OCI-LY7 (cell line): ENCODE data around the gene GALNT2. TPM values are rescaled to one million over a fixed set of nuclear protein-coding genes. Genes with fewer than 3 reads are reported as not detected.

Source experiments
- BruUV-seq: library from RNA; stranded (reverse); fragments of 400-500 nt; replicated peaks from 2 replicates; lab custom pipeline; 2021; lab: Mats Ljungman, UMichigan
- CTCF ChIA-PET: fragments of 300-600 bp; sonication (Branson Sonifier 250); formaldehyde crosslinking; loops from one replicate; lab custom pipeline; 2022; ENCODE audit warnings: antibody characterized with exemption; ENCODE audit not compliant: unreplicated experiment; lab: Charles Lee
- POLR2A ChIA-PET: fragments of 300-600 bp; sonication (Branson Sonifier 250); formaldehyde crosslinking; loops from one replicate; lab custom pipeline; 2022; ENCODE audit warnings: antibody characterized with exemption; lab: Charles Lee
- DNase-seq: peaks from one replicate; pipeline ENCODE4 v3.0.0-alpha.2; 2015; ENCODE audit warnings: low spot score
- H2AFZ ChIP-seq: fragments of 200-600 bp; sonication (generic), shearing (Covaris generic); 2 replicates; pipeline ENCODE4 v1.6.1; 2014; ENCODE audit warnings: mild to moderate bottlenecking, antibody characterized with exemption, low read length, moderate library complexity
- H3K27ac ChIP-seq: fragments of 200-600 bp; sonication (generic); 2 replicates; pipeline ENCODE4 v1.5.1; 2014; ENCODE audit warnings: mixed run types, low read depth, mild to moderate bottlenecking, moderate library complexity, low read length, inconsistent platforms; ENCODE audit not compliant: poor library complexity, severe bottlenecking
- H3K36me3 ChIP-seq: fragments of 200-600 bp; sonication (generic); 2 replicates; pipeline ENCODE4 v1.6.1; 2014; ENCODE audit warnings: mild to moderate bottlenecking, antibody characterized with exemption, low read length, moderate library complexity, mixed read lengths; ENCODE audit not compliant: insufficient read depth
- H3K4me1 ChIP-seq: fragments of 200-600 bp; sonication (generic); 2 replicates; pipeline ENCODE4 v1.5.1; 2014; ENCODE audit warnings: mild to moderate bottlenecking, low read length; ENCODE audit not compliant: insufficient read depth, poor library complexity, severe bottlenecking
- H3K4me2 ChIP-seq: fragments of 200-600 bp; sonication (generic); 2 replicates; pipeline ENCODE4 v1.6.1; 2014; ENCODE audit warnings: mild to moderate bottlenecking, low read length
- H3K4me3 ChIP-seq: fragments of 200-600 bp; sonication (generic); 2 replicates; pipeline ENCODE4 v1.5.1; 2014; ENCODE audit warnings: mild to moderate bottlenecking, low read depth, low read length; ENCODE audit not compliant: poor library complexity, severe bottlenecking
- H3K79me2 ChIP-seq: fragments of 200-600 bp; sonication (generic); 2 replicates; pipeline ENCODE4 v1.6.1; 2016; ENCODE audit warnings: low read depth, mild to moderate bottlenecking, low read length, moderate library complexity, mixed read lengths; ENCODE audit not compliant: insufficient read depth
- H3K9me2 ChIP-seq: fragments of 200-600 bp; sonication (generic); 2 replicates; pipeline ENCODE4 v1.6.1; 2016; ENCODE audit warnings: mild to moderate bottlenecking, low read length, mixed read lengths; ENCODE audit not compliant: insufficient read depth
- H3K9me3 ChIP-seq: fragments of 200-600 bp; sonication (generic); 2 replicates; pipeline ENCODE4 v1.6.1; 2014; ENCODE audit warnings: mild to moderate bottlenecking, mixed run types, low read length, mixed read lengths
- H4K20me1 ChIP-seq: fragments of 200-600 bp; sonication (generic); 2 replicates; pipeline ENCODE4 v1.6.1; 2014; ENCODE audit warnings: mild to moderate bottlenecking, antibody characterized with exemption, low read length, moderate library complexity, mixed read lengths; ENCODE audit not compliant: insufficient read depth
- CTCF ChIP-seq: fragments of 200-600 bp; sonication (generic); conservative IDR thresholded peaks from 2 replicates; pipeline ENCODE4 v1.5.1; 2014; ENCODE audit warnings: mild to moderate bottlenecking, antibody characterized with exemption, low read length, moderate library complexity, mixed read lengths
- EZH2phosphoT487 ChIP-seq: fragments of 200-600 bp; sonication (generic); IDR thresholded peaks from 2 replicates; pipeline ENCODE4 v1.6.1; 2018; ENCODE audit warnings: low read depth, borderline replicate concordance, mild to moderate bottlenecking, mixed run types, antibody characterized with exemption, low read length, moderate library complexity, mixed read lengths
- intact Hi-C: fragments of 100-400 bp; cut with micrococcal nuclease; formaldehyde crosslinking; loops from one replicate; pipeline ENCODE4 v1.10.0; 2022; ENCODE audit not compliant: unreplicated experiment
- total RNA-seq, 2 experiments: library from RNA; depleted of rRNA in 1 of 2; stranded (reverse); fragments of >200 nt in 1 of 2; shearing (Covaris generic) in 1 of 2; gene quantifications; 2 replicates each; pipeline ENCODE4 v1.2.3, GENCODE V29; 2014 to 2022

GALNT2 gene
- total RNA-seq, 2 experiments from 2014 or later, result 29.9 to 67.3 TPM

DNA sequence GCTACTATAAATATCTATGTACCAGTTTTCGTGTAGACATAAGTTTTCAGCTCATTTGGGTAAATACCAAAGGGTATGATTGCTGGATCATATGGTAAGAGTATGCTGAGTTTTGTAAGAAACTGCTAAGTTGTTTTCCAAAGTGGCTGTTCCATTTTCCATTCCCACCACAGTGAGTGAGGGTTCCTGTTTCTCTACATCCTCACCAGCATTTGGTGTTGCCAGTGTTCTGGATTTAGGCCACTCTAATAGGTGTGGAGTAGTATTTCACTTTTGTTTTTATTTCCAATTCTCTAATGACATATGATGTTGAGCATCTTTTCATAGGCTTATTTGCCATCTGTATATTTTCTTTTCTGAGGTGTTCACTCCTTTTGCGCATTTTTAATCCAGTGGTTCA, 112.2 kb downstream of the GALNT2 start:
- no peaks in the 10 kb centered on the region for H3K79me2 ChIP-seq
- H2AFZ ChIP-seq, result no peak overlapping the region
- H3K9me3 ChIP-seq, result no peaks in the 10 kb centered on the region
- intact Hi-C loops, result no loop called here
- no peaks in the 10 kb centered on the region for H3K9me2 ChIP-seq
- TF ChIP-seq EZH2phosphoT487 (no peak), CTCF (no peak)
- ChIA-PET CTCF (no interaction called here), POLR2A (interaction anchor here (0.6 kb wide), 2 partner anchors 16 to 906 kb away, joined by 3 to 4 read pairs; no protein-coding TSS in a partner anchor)
- no peaks in the 10 kb centered on the region for H4K20me1 ChIP-seq
- peaks cover 15% of the 10 kb centered on the region for H3K36me3 ChIP-seq
- DNase-seq, result no peak
- no peak overlapping the region for H3K4me3 ChIP-seq
- BruUV-seq, result no TSS peak
- H3K4me1 ChIP-seq, result peaks cover 8% of the 10 kb centered on the region
- H3K4me2 ChIP-seq, result no peak overlapping the region
- H3K27ac ChIP-seq, result no peak overlapping the region

DNA sequence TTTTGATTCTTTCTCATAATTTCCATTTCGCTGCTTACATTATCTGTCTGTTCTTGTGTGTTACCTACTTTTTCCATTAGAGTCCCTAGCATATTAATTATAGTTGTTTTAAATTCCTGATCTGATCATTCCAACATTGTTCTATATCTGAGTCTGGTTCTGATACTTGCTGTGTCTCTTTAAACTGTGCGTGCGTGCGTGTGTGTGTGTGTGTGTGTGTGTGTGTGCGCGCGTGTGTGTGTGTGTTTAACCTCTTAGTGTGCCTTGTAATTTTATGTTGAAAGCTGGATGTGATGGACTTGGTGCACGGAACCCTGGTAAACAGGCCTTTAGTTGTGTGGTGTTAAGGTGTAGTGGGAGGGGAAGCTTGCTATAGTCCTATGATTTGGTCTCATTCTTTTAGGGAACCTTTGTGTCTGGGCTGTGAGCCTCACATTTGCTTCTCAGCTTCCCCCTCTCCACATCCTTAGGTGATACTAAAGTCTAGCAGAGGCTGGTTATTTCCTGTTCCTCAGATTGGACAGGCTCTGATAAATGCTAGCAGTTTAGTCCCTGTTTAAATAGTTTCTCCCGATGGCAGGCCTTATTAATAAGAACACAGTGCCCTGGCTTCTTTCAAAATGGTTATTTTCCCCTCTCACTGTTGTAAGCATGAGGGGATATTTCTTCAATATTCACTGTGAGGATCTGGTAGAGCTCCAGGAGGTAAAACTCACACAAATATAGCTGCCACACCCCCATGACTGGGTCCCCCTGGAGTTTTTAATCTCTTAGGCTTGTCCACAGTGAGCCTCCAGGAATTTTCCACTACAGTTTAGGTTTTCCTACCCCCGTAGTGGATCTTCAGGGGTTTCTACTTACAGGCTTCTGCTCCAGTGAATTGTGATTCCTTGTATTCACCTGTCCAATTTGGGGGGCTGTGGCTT, 118.3 kb downstream of the GALNT2 start:
- no peak overlapping the region for H3K27ac ChIP-seq

More for the DNA sequence above, 118.3 kb downstream of the GALNT2 start:
- Histone ChIP-seq H3K9me2 (no peaks in the 10 kb centered on the region), H3K36me3 (peaks cover 29% of the 10 kb centered on the region), H3K9me3 (no peaks in the 10 kb centered on the region), H3K4me2 (no peak overlapping the region), H3K4me1 (no peaks in the 10 kb centered on the region), H3K4me3 (no peak overlapping the region), H4K20me1 (no peaks in the 10 kb centered on the region), H3K79me2 (no peaks in the 10 kb centered on the region), H2AFZ (no peak overlapping the region)
- BruUV-seq, result no TSS peak
- no peak for DNase-seq
- TF ChIP-seq EZH2phosphoT487 (no peak), CTCF (no peak)
- POLR2A ChIA-PET, result no interaction called here
- intact Hi-C loops, result no loop called here
- CTCF ChIA-PET, result no interaction called here
